Hypothalamus (tissue), 51 donors: ENCODE measurements around the gene ATF7IP.
A peak's percentile ranks its signal among the peaks of the same experiment; 100 is the strongest.
"Not testable (repeated sequence)": the region's sequence is repeated elsewhere in the genome, so short reads cannot be mapped to it uniquely, and the experiment has no call there.

Source experiments
- DNase-seq, 51 donors: peaks; one replicate each; lab custom pipeline; 2025; lab: John Stamatoyannopoulos, UW

Gene ATF7IP

GRCh38 chr12:14366209-14367039 lies 942 bp downstream of the ATF7IP start:
- DNase-seq, result no peak

- DNase-seq, result peak in 1 of 51 donors; percentile 9
Observed at GRCh38 chr12:14367040-14367661, 1.7 kb downstream of the ATF7IP start.

GRCh38 chr12:14369311-14369710 lies 3.8 kb downstream of the ATF7IP start:
- DNase-seq, result no peak

- DNase-seq, result no peak
Observed at GRCh38 chr12:14373217-14373616, 7.7 kb downstream of the ATF7IP start.

GRCh38 chr12:14379508-14379907 lies 14.0 kb downstream of the ATF7IP start:
- no peak for DNase-seq

- DNase-seq, result peak in 26 of 51 donors; percentile 1 to 77 (median 24)
Observed at GRCh38 chr12:14384783-14385638, 19.5 kb downstream of the ATF7IP start.

GRCh38 chr12:14387219-14387871 lies 21.9 kb downstream of the ATF7IP start:
- DNase-seq, result no peak

- no peak for DNase-seq
Observed at GRCh38 chr12:14390449-14390848, 25.0 kb downstream of the ATF7IP start.

- no peak for DNase-seq
Observed at GRCh38 chr12:14390870-14391530, 25.5 kb downstream of the ATF7IP start.

GRCh38 chr12:14393751-14394150 lies 28.3 kb downstream of the ATF7IP start:
- no peak for DNase-seq

GRCh38 chr12:14394317-14395073 lies 29.0 kb downstream of the ATF7IP start:
- DNase-seq, result peak in 9 of 51 donors; percentile 1 to 57 (median 7)

GRCh38 chr12:14395074-14395778 lies 29.7 kb downstream of the ATF7IP start:
- no peak for DNase-seq

- DNase-seq, result no peak
Observed at GRCh38 chr12:14396071-14396470, 30.6 kb downstream of the ATF7IP start.

GRCh38 chr12:14399871-14400270 lies 34.4 kb downstream of the ATF7IP start:
- no peak for DNase-seq

- no peak for DNase-seq
Observed at GRCh38 chr12:14400599-14400998, 35.1 kb downstream of the ATF7IP start.

GRCh38 chr12:14401267-14401666 lies 35.8 kb downstream of the ATF7IP start:
- DNase-seq, result not testable (repeated sequence)

- no peak for DNase-seq
Observed at GRCh38 chr12:14402697-14403096, 37.2 kb downstream of the ATF7IP start.

GRCh38 chr12:14403293-14403692 lies 37.8 kb downstream of the ATF7IP start:
- DNase-seq, result no peak
